Keratinocyte (primary cell): ENCODE results near the gene E2F6.

Experiments
- EZH2 ChIP-seq: IDR thresholded peaks from one replicate; pipeline ENCODE4 v1.6.1; 2012; ENCODE audit warnings: inconsistent platforms, mild to moderate bottlenecking, low read length, moderate library complexity
- TF ChIP-seq, protein P1 (sequence below), 3 experiments: IDR thresholded peaks in 1 of 3; conservative IDR thresholded peaks in 1 of 3; optimal IDR thresholded peaks in 1 of 3; 2 replicates in 2 of 3; 3 replicates in 1 of 3; pipeline versions ENCODE3 to v1.5.1; 2011; ENCODE audit warnings: low read length in 3 of 3, mild to moderate bottlenecking in 3 of 3, moderate library complexity in 2 of 3, control low read depth in 1 of 3, inconsistent platforms in 1 of 3; ENCODE audit not compliant: insufficient read depth in 2 of 3; ENCODE audit errors: extremely low read depth in 1 of 3

GRCh38 chr2:11422491-11422865, 43.5 kb downstream of the E2F6 start:
- TF ChIP-seq, protein P1, sequence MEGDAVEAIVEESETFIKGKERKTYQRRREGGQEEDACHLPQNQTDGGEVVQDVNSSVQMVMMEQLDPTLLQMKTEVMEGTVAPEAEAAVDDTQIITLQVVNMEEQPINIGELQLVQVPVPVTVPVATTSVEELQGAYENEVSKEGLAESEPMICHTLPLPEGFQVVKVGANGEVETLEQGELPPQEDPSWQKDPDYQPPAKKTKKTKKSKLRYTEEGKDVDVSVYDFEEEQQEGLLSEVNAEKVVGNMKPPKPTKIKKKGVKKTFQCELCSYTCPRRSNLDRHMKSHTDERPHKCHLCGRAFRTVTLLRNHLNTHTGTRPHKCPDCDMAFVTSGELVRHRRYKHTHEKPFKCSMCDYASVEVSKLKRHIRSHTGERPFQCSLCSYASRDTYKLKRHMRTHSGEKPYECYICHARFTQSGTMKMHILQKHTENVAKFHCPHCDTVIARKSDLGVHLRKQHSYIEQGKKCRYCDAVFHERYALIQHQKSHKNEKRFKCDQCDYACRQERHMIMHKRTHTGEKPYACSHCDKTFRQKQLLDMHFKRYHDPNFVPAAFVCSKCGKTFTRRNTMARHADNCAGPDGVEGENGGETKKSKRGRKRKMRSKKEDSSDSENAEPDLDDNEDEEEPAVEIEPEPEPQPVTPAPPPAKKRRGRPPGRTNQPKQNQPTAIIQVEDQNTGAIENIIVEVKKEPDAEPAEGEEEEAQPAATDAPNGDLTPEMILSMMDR (optimal IDR thresholded peaks at IDR 0.05 in 1 of 3, IDR thresholded peaks at IDR 0.05 in 1 of 3, conservative IDR thresholded peaks at IDR 0.05 in 1 of 3; ENCODE audit: extremely low read depth in 1 of 3, insufficient read depth in 2 of 3, low read length in 3 of 3) = no peak
- no peak for TF ChIP-seq EZH2
